ENCODE measurements around the gene RTP5.

RTP5 gene

GRCh38 chr2:241858206-241859016 lies 11.1 kb upstream of the RTP5 start, which contains the start of gene PDCD1:
PDCD1 (minus strand) TSS chr2:241858894; CDS start chr2:241858838, 56 bp downstream.
- DNase-seq = peak; percentile 74

- no peak for DNase-seq
Measured at GRCh38 chr2:241859017-241859435, 10.5 kb upstream of the RTP5 start.

DNA sequence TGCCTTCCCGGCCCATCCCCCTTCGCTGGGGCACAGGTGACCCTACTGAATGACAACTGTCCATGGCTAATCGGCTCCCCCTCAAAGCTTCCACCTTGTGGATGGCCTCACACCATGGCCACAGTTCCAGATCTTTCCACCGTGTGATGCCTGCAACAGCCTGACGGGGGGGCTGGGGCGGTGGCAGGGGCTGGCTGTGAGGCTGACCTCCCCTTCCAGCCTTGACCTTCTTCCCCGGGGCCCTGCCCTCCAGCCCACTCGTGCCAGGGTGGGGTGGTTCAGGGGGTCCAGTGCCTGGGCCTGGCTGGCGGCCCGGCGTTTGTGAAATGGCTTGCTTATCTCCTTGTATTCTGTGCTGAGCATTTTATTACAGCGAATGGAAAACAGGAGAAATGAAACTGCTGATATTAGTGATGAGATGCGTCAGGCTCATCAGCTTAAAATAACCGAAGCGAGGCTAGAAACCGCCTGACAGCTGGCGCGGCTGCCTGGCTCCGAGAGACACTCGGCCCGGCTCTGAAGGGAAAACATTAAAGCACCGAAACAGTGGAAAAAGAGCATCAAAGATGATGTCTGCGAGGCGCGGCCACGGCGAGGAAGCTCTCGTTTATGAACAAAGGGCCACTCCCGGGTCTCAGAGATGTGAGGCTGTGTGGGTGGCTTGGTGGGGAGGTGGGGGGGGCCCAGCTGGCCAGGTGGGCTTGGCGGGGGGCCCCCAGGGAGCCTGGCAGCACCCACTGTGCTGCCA lies 9.9 kb upstream of the RTP5 start:
- peak; percentile 42 for DNase-seq

DNA sequence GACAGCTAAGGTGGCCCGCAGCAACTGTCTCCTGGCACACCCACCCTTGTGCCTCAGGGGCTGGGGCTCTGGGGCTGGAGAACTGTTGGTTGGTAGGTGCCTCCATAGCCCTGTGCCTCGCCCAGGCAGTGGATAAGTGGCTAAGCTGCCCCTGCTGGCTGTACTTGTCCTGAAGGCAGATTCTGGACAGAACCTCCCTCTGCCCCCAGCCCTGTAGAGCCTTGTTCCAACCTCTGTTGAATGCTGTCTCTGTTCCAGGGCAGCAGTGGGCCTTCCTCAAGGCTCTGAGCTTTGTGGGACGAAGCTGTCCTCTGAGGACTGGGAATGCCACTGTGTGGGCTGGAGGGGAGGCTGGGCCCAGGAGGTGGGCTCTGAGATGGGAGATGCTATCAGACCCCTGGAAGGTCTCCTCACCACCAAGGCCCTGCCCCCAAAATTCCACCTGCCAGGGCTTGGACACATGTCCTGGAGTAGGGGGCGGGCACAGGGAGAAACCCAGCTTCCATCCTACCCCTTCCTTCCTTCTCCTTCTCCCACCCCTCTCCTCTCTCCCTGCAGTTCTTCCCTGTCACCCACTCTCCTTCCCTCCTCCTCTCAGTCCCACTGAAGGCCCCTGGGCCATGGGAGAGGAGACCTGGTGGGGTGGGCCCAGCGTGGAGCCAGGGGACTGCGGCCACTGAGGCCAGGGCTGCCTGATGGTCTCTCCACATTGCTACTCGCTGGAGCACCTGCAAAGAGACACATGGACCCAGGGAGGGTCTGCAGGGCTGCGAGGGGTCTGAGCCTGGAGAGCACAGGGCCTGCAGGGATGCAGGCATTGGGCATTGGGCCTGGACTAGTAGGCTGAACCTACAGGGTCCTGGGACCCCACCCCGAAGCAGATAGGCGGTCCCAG lies 9.1 kb upstream of the RTP5 start:
- DNase-seq = no peak

DNA sequence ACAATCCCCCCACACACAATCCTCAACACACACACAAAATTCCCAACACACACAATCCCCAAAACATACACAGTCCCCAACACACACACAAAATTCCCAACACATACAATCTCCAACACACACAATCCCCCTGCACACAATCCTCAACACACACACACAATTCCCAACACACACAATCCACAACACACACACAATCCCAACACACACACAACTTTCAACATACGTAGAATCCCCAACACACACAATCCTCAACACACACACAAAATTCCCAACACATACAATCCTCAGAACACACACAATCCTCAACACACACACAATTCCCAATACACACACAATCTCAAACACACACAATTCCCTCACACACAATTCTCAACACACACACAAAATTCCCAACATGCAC lies 8.3 kb upstream of the RTP5 start:
- DNase-seq = no peak

DNA sequence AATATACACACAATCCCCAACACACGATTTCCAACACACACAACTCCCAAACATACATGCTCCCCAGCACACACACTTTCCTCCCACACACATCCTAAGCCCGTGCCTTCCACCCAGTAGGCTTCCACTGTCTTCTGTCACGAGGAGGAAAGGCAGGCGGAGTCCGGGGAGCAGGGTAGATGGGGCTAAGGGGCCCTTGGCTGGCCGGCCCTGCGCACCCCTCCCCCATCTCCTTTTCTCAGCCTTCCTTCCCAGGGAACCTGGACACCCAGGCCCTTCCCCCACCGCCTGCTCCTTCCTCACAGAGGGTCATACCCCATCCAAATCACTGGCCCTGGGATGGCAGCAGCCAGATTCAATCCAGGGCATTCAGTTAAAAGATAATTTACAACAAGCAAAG lies 7.4 kb upstream of the RTP5 start:
- no peak for DNase-seq

- DNase-seq = no peak
Measured at GRCh38 chr2:241862775-241863535, 6.6 kb upstream of the RTP5 start.

GRCh38 chr2:241863536-241863954 lies 6.0 kb upstream of the RTP5 start:
- DNase-seq = peak; percentile 57

- no peak for DNase-seq
Measured at GRCh38 chr2:241864168-241864849, 5.2 kb upstream of the RTP5 start.

DNA sequence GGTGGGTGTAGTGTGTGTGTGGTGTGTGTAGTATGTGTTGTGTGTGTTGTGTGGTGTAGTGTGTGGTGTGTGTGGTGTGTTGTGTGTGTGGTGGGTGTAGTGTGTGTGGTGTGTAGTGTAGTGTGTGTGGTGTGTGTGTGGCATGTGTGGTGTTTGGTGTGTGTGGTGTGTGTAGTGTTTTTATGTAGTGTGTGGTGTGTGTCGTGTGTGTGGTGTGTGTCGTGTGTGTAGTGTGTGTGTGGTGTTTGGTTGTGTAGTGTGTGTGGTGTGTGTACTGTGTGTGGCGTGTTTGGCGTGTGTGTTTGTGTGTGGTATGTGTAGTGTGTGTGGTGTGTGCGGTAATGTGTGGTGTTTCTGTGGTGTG lies 4.7 kb upstream of the RTP5 start:
- no peak for DNase-seq

- peak; percentile 40 for DNase-seq
Measured at GRCh38 chr2:241865416-241865956, 4.0 kb upstream of the RTP5 start.

DNA sequence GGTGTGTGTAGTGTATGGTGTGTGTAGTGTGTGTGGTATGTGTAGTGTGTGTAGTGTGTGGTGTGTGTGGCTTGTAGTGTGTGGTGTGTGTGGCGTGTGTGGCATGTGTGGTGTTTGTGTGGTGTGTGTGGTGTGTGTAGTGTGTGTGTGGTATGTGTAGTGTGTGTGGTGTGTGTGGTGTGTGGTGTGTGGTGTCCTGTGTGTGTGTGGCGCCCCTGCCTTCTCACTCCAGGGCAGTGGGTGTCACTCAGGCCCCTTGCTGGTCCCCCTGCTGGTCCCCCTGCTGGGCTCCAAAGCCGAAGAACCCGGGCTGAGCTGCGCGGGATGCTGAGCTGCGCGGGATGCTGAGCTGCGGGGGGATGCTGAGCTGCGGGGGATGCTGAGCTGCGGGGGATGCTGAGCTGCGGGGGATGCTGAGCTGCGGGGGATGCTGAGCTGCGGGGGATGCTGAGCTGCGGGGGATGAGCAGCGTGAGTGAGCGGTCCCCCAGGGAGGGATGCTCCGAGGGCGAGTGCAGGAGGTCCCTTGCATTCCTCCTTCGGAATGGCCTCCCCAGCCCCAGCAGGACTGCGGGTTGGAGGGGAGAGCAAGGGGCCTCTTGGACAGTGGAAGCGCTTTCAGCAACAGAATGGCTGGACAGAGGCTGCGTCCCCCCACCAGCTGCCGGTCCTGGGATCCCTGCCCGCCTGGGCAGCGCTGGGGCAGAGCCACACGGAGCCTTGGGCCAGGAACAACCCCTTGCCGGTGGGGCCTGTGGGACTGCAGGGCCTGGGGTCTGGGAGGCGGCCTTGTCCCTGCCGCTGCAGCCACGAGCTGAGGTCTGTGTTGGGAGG lies 3.4 kb upstream of the RTP5 start:
- peak; percentile 35 for DNase-seq

DNA sequence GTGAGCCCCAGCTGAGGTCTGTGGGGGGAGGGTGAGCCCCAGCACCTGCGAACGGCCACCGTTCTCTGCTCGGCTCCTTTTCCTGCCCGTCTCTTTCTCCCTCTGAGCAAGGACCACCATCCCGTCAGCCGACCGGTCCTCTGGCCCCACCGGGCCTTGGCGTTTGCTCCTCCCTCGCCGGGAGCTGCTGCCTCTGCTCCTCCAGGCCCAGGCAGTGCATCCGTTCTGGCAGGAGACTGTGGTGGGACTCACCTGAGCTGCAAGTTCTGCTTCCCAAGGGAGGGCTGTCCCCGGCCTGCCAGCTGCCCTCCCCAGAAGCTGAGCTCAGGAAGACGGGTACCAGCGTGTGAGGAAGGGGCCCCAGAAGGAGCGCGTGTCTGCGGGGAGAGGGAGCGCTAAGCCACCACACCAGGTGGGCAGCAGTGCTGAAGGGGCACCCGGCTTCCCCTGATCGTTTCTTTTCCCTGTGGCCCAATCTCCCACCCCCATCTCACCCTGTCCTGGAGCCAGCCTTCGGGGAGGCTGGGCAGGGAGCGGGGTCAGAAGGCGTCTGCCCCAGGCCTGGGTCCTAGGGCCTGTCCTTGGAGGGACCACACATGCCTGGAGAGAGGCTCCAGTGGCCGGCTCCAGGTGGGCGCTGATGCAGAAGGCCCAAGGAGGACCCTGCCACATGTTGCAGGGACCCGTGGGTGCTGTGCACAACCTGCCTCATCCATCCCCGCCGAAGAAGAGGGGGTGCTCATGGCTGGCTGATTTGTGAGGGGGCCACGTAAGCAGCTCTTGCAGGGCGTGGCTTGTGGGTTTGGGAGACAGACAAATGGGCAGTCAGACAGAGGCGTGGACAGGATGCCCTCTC lies 2.5 kb upstream of the RTP5 start:
- DNase-seq = no peak

DNA sequence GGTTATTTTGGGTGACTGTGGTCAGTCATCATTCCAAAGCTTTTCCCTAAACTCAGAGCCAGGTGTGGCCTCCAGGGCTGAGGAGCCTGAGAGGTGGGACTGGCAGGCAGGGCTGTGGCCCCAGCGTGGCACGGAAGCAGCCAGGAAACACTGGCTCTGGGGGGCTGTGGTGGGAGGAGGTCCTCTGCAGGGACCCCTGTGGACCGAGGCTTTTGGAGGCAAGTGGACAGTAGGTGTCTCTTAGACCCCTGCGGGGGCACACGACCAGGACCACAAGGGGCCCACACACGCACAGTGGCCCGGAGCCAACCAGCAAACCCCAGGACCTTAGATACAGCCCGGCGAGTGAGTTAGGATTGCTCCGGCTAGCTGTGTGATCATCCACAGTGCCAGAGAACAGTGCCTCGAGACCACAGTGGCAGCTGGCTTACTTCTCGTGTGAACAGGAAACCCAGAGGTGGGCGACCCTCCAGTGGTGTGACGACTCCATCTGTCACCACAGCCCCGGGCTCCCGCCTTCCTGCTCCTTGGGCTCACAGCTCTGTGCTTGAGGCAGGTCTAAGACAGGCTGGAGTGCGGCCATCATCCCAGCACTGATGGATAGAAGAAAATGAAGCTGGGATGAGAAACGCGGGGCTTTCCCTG lies 1.6 kb upstream of the RTP5 start:
- peak; percentile 67 for DNase-seq

- peak; percentile 46 for DNase-seq
Measured at GRCh38 chr2:241868661-241869081, 858 bp upstream of the RTP5 start.

GRCh38 chr2:241870081-241870541 lies 582 bp downstream of the RTP5 start:
- DNase-seq = no peak

GRCh38 chr2:241870611-241871537 lies 1.3 kb downstream of the RTP5 start:
- DNase-seq = peak; percentile 62

All from CD4-positive, alpha-beta T cell treated with Interleukin-21 for 1 hour (primary cell).